Mesodermal cell (in vitro differentiated cells): Measurements from ENCODE around the gene SFXN5.

ENCODE experiments used
- H3K27ac ChIP-seq: 2 replicates; pipeline ENCODE4 v1.7.0; 2013; ENCODE audit warnings: mild to moderate bottlenecking, low read depth, low read length, moderate library complexity; ENCODE audit not compliant: severe bottlenecking
- H3K36me3 ChIP-seq: 2 replicates; pipeline ENCODE4 v1.7.1; 2013; ENCODE audit warnings: mild to moderate bottlenecking, low read length, moderate library complexity; ENCODE audit not compliant: control insufficient read depth, insufficient read depth
- H3K4me1 ChIP-seq: one replicate; pipeline ENCODE4 v1.7.1; 2013; ENCODE audit warnings: mild to moderate bottlenecking, low read length; ENCODE audit not compliant: insufficient read depth, control insufficient read depth, poor library complexity, severe bottlenecking
- H3K4me3 ChIP-seq: 2 replicates; pipeline ENCODE4 v1.7.0; 2013; ENCODE audit warnings: low read length, control low read depth, mild to moderate bottlenecking; ENCODE audit not compliant: insufficient read depth, poor library complexity, severe bottlenecking; ENCODE audit errors: extremely low read depth
- H3K9me3 ChIP-seq: 2 replicates; pipeline ENCODE4 v1.7.1; 2013; ENCODE audit warnings: mild to moderate bottlenecking, low read length, moderate library complexity; ENCODE audit not compliant: control insufficient read depth
- WGBS, 2 experiments: methylation state at CpG; one replicate each; pipeline ENCODE4 v1.1.5; 2013; ENCODE audit warnings: missing lambda C conversion rate in 2 of 2; ENCODE audit not compliant: insufficient coverage in 2 of 2; 5-methylcytosine and 5-hydroxymethylcytosine counted together

SFXN5 gene

GRCh38 chr2:72951303-72952095 is 120.0 kb downstream of the SFXN5 start:
- Histone ChIP-seq H3K4me1 (peaks cover 3% of the 10 kb centered on the region), H3K9me3 (no peaks in the 10 kb centered on the region), H3K27ac (no peak overlapping the region), H3K4me3 (no peak overlapping the region), H3K36me3 (no peaks in the 10 kb centered on the region)
- 64 to 69% methylated on average over 3 to 4 of the region's 8 CpGs for WGBS, 2 experiments

- Histone ChIP-seq H3K4me1 (peaks cover 3% of the 10 kb centered on the region), H3K36me3 (no peaks in the 10 kb centered on the region), H3K4me3 (no peak overlapping the region), H3K27ac (no peak overlapping the region), H3K9me3 (no peaks in the 10 kb centered on the region)
- 82 to 89% methylated on average over 9 to 11 of the region's 13 CpGs for WGBS, 2 experiments
These were observed 120.8 kb downstream of the SFXN5 start for GRCh38 chr2:72950558-72951255.

GRCh38 chr2:72949642-72950041 is 121.9 kb downstream of the SFXN5 start:
- Histone ChIP-seq H3K36me3 (no peaks in the 10 kb centered on the region), H3K27ac (no peak overlapping the region), H3K9me3 (no peaks in the 10 kb centered on the region), H3K4me3 (no peak overlapping the region), H3K4me1 (no peaks in the 10 kb centered on the region)
- WGBS, 2 experiments = 78 to 88% methylated on average over 4 of the region's 4 CpGs

GRCh38 chr2:72949045-72949444 is 122.5 kb downstream of the SFXN5 start:
- Histone ChIP-seq H3K9me3 (no peaks in the 10 kb centered on the region), H3K27ac (no peak overlapping the region), H3K36me3 (no peaks in the 10 kb centered on the region), H3K4me1 (no peaks in the 10 kb centered on the region), H3K4me3 (no peak overlapping the region)
- 83 to 100% methylated on average over 1 of the region's 2 CpGs for WGBS, 2 experiments

GRCh38 chr2:72947952-72948830 is 123.3 kb downstream of the SFXN5 start:
- Histone ChIP-seq H3K27ac (no peak overlapping the region), H3K9me3 (no peaks in the 10 kb centered on the region), H3K36me3 (no peaks in the 10 kb centered on the region), H3K4me1 (no peaks in the 10 kb centered on the region), H3K4me3 (no peak overlapping the region)
- WGBS, 2 experiments = 93 to 97% methylated on average over 2 to 3 of the region's 10 CpGs

GRCh38 chr2:72946466-72946865 is 125.0 kb downstream of the SFXN5 start:
- Histone ChIP-seq H3K36me3 (no peaks in the 10 kb centered on the region), H3K9me3 (no peaks in the 10 kb centered on the region), H3K27ac (no peak overlapping the region), H3K4me3 (no peak overlapping the region), H3K4me1 (peaks cover 14% of the 10 kb centered on the region)
- WGBS, 2 experiments = 90 to 93% methylated on average over 9 of the region's 9 CpGs

- peaks cover 23% of the 10 kb centered on the region for H3K4me1 ChIP-seq
- H3K9me3 ChIP-seq = no peaks in the 10 kb centered on the region
- no peak overlapping the region for H3K27ac ChIP-seq
- 95 to 96% methylated on average over 6 to 8 of the region's 9 CpGs for WGBS, 2 experiments
- no peaks in the 10 kb centered on the region for H3K36me3 ChIP-seq
- H3K4me3 ChIP-seq = no peak overlapping the region
These were observed 126.0 kb downstream of the SFXN5 start for GRCh38 chr2:72945450-72946019.

- Histone ChIP-seq H3K27ac (no peak overlapping the region), H3K9me3 (no peaks in the 10 kb centered on the region), H3K4me1 (peaks cover 29% of the 10 kb centered on the region), H3K36me3 (no peaks in the 10 kb centered on the region), H3K4me3 (no peak overlapping the region)
- WGBS, 2 experiments = 90 to 95% methylated on average over 10 to 11 of the region's 16 CpGs
These were observed 126.6 kb downstream of the SFXN5 start for GRCh38 chr2:72944804-72945449.

- H3K4me1 ChIP-seq = peaks cover 38% of the 10 kb centered on the region
- WGBS, 2 experiments = 93 to 94% methylated on average over 6 to 7 of the region's 7 CpGs
- no peak overlapping the region for H3K27ac ChIP-seq
- H3K9me3 ChIP-seq = no peaks in the 10 kb centered on the region
- H3K4me3 ChIP-seq = no peak overlapping the region
- H3K36me3 ChIP-seq = no peaks in the 10 kb centered on the region
These were observed 127.7 kb downstream of the SFXN5 start for GRCh38 chr2:72943540-72944395.
